Measurements from ENCODE around the gene CD300LF.
A peak's percentile ranks its signal among the peaks of the same experiment; 100 is the strongest.

The CD300LF gene

GRCh38 chr17:74742978-74743545 is 30.3 kb upstream of the CD300LF start:
- no peak for DNase-seq (ENCODE audit: low read depth)
- no peak overlapping the region for H3K4me3 ChIP-seq (replicated peaks; ENCODE audit: low read depth, low read length)
- TF ChIP-seq CTCF (IDR thresholded peaks at IDR 0.05; ENCODE audit: low read length, missing control alignments) = no peak

GRCh38 chr17:74742153-74742515 is 29.4 kb upstream of the CD300LF start:
- peak; percentile 42 for DNase-seq (ENCODE audit: low read depth)
- no peak for TF ChIP-seq CTCF (IDR thresholded peaks at IDR 0.05; ENCODE audit: low read length, missing control alignments)
- no peak overlapping the region for H3K4me3 ChIP-seq (replicated peaks; ENCODE audit: low read depth, low read length)

DNA sequence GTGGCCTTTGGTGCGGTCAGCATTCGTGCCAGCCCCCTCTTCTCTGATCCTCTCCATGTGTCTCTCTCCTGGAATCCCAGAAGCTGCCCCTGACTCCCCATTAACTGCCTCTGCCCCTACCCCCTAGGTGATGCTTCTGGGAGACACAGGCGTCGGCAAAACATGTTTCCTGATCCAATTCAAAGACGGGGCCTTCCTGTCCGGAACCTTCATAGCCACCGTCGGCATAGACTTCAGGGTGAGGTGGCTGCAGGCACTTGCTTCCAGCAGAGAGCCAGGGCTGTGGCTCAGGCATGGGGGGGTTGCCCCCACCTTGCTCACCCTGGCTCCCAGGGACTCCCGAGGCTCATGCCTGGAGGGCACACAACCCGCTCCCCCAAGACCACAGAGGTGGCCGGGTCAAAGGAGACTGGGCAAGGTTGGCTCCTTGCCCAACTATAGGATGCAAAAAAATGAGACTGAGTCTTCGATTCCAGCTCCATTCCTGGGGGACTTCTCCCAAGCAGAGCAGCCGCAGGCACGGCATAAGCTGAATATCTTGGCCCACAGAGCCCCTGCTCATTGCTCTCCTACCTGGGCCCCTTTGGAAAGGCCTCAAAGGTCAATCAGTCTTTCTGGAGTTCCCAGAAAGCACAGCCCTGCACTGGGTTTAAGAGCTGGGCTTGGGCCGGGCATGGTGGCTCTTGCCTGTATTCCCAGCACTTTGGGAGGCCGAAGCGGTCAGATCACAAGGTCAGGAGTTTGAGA is 28.1 kb upstream of the CD300LF start:
- no peak for DNase-seq (ENCODE audit: low read depth)
- no peak for TF ChIP-seq CTCF (IDR thresholded peaks at IDR 0.05; ENCODE audit: low read length, missing control alignments)
- H3K4me3 ChIP-seq (replicated peaks; ENCODE audit: low read depth, low read length) = no peak overlapping the region

- no peak for DNase-seq (ENCODE audit: low read depth)
- H3K4me3 ChIP-seq (replicated peaks; ENCODE audit: low read depth, low read length) = no peak overlapping the region
- TF ChIP-seq CTCF (IDR thresholded peaks at IDR 0.05; ENCODE audit: low read length, missing control alignments) = no peak
These were observed 27.4 kb upstream of the CD300LF start for GRCh38 chr17:74740173-74740572.

- DNase-seq (ENCODE audit: low read depth) = no peak
- no peak overlapping the region for H3K4me3 ChIP-seq (replicated peaks; ENCODE audit: low read depth, low read length)
- no peak for TF ChIP-seq CTCF (IDR thresholded peaks at IDR 0.05; ENCODE audit: low read length, missing control alignments)
These were observed 26.6 kb upstream of the CD300LF start for GRCh38 chr17:74739227-74739831.

- no peak overlapping the region for H3K4me3 ChIP-seq (replicated peaks; ENCODE audit: low read depth, low read length)
- TF ChIP-seq CTCF (IDR thresholded peaks at IDR 0.05; ENCODE audit: low read length, missing control alignments) = no peak
- DNase-seq (ENCODE audit: low read depth) = peak; percentile 36
These were observed 25.6 kb upstream of the CD300LF start for GRCh38 chr17:74738051-74738996.

All from fibroblast of pulmonary artery (primary cell).